Tongue (tissue), 2 donors: ENCODE measurements around the gene SLC25A45. TPM values are rescaled to one million over a fixed set of nuclear protein-coding genes. Genes with fewer than 3 reads are reported as not detected.

Source experiments
- DNase-seq: peaks from one replicate; pipeline ENCODE4 v3.0.0-alpha.2; 2015
- total RNA-seq: library from RNA; depleted of rRNA; stranded (reverse); fragments of >200 nt; gene quantifications from one replicate; pipeline ENCODE4 v1.2.3, GENCODE V29; 2014

SLC25A45 gene
- total RNA-seq, 1 donor from 2014 or later: 4.8 TPM

DNA sequence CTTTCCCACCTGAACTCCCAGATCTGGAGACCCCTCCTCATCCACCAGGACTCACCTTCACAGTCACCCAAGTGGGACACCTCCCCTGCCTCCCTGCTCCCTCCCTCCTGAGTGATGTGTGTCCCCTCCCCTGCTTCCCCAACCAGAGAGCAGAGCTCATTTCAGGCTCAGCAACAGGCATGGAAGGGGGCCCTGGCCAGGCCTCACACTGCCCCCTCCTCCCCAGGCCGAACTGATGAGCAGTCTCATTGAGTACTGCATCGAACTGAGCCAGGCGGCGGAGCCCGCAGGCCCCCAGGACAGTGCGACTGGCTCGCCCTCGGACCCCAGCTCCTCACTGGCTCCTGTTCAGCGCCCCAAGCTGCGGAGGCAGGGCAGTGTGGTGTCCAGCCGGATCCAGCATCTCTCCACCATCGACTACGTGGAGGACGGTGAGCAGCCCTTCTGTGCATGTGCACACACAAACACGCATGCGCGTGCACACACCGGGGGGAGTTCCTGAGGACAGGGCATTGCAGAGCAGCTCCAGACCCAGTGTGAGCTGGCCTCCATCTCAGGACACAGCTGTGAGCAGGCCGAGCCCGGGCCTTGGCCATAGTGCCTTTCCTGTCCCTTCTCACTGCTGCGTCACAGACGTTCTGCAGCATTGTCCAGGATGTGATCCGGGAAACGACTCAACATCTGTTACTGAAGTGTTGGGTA, 22.3 kb upstream of the SLC25A45 start:
- no peak for DNase-seq

DNA sequence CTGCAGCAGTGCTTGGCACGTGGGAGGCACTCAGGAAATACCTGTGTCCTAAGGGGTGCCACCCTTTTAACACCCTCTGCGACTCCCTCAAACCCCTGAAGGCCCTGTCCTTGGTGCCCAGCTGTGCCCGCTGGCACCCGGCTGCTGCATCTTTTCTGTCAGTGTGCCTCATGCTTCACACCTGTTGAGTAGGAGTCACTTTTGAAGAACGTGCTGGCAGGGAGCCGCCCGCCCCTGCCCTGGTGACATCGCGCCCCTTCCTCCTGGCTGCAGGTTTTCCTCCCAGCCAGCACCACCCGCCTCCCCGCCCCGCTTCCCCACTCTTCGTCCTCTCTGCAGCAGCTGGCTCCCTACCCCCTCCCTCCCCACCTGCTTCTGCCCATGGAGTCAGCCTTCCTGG, 21.8 kb upstream of the SLC25A45 start:
- DNase-seq: no peak

DNA sequence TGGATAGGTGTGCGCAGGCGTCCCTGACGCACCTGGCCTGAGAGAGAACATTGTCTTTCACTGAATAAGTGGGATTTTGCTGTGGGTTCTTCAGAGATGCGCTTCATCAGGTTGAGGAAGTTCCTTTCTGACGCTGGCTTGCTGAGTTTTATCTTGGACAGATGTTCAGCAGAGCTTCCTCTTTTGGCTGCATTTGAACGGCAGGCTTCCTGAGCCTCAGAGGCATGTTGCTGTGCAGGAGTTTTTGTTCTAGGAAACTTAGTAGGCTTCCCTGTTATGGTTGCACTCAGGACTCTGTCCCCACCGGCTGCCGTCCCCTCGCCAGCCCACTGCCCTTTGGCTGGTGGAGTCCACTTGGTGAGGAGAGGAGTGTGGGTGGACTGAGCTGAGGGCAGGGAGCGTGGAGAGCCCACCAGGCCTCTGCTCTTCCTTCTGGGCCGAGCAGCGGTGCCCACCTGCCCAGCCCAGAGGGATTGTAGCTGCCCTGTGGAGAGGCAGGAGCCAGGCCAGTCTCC, 21.2 kb upstream of the SLC25A45 start:
- no peak for DNase-seq

DNA sequence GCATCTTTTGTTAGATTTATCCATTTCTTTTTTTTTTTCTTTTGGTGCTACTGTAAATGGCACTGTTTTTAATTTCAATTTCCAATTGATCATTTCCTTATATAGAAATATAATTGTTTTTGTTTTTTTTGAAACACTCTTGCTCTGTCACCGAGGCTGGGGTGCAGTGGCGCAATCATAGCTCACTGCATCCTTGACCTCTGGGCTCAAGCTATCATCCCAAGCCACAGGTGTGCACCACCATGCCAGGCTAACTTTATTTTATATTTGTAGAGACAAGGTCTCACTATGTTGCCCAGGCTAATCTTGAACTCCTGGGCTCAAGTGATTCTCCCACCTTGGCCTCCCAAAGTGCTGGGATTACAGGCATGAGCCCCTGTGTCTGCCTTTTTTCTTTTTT, 20.3 kb upstream of the SLC25A45 start:
- no peak for DNase-seq

DNA sequence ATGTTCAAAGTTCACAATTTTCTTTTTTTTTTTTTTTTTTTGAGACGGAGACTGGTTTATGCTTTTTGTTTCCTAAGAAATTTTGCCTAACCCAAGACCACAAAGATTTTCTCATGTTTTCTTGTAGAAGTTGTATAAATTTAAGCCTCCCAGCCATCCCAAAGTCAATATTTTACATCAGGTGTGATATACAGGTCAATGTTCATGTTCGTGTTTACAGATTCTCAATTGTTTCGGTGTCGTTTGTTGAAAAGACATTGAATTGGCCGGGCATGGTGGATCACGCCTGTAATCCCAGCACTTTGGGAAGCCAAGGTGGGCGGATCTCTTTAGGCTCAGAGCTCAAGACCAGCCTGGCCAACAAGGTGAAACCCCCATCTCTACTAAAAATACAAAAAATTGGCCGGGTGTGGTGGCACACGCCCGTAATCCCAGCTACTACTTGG, 19.4 kb upstream of the SLC25A45 start:
- DNase-seq: no peak

DNA sequence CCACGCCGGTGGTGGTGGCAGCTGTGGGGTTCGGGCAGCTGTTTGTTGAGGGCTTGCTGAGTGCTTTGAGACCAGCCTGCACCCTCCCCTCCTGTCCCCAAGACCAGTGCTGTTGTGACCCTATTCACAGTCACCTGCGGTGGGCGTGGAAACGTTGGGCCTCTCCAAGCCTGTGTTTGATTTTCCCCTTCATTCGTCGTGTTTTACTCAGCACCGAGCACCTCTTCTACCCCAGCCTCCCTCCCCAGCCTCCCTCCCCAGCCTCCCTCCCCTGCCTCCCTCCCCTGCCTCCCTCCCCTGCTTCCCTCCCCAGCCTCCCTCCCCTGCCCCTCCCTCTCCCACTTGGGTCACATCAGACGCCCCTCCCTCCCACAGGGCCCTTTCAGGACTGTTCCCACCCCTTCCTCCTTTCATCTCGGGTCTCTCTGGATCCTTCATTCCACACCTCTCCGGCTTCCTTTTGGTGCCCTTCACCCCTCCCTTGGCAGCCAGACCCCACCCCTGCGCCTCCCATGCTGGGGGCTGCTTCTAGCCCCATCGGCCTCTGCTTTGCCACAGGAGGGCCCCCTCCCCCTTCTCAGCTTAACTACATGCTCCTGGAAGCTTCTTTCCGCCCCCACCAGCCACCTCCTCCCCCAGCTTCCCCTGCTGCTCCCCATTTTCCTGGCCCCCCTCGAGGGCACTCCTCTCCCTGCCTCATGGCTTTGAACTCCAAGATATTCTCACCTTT, 18.8 kb upstream of the SLC25A45 start:
- no peak for DNase-seq

DNA sequence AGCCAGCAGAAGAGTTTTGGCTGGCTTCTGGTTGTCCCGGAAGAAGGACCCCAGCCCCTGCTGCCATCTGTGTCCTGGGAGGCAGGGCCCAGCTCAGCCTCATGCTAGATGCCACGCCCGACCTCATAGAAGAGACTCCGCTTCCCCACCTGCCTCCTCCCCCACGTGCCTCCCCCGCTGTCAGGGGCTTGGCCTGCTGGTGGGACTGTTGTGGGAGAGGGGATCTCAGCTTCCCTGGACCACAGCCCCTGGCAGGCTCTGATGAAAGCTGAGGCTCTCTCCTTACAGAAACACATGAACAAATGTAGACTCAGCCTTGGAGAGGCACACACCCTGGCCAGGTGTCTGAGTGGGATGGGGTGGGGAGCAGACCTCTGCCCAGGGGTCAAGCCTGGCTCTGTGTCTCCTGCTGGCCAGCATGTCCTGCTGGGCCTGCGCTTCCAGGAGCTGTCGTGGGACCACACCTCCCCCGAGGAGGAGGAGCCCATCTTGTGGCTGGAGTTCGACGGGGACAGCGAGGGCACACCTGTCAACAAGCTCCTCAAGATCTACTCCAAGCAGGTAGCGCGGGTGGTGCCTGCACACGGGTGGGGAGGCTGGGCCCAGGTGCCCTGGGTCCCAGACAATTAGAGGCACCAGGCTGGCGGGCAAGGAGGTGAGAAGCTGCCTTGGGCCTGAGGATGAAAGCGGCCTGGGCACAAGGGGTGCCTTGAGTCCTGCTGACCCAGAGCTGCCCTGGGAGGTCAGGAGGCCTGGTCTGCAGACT, 18.0 kb upstream of the SLC25A45 start:
- DNase-seq: no peak

DNA sequence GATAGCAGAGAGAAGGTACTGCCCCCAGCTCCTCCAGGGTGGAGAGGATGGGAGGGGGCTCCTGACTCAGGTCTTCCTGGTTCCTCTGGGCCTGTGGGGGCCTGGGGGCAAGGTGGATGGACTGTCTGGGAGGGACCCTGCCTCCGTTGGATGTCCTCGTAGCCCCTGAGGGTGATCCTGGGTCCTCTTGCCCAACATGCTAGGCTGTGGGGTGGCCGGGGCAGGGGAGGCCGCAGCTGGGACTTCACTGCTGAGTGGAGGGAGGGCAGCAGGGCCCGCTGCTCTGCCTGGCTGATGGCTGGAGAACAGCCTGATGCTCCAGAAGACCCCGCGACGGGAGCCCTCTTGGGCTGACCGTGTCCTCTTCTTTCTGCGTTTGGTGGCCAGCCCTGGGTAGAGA, 17.4 kb upstream of the SLC25A45 start:
- no peak for DNase-seq

DNA sequence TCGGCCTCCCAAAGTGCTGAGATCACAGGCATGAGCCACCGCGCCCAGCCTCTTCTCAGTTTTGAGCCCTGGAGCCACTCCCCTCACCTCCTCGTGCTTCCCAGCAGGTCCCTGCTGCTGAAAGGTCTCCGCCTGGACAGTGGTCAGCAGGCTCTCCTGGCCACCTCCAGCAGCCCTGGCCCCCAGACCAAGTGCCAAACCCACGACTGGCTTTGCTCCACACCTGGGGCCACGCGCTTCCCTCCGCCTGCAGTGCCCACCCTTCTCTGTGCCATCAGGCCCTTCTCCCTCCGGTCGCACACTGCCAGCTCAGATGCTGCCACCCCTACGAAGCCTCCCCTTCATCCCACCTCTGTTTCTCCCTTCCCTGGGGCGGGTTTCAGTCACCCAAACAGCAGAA, 16.8 kb upstream of the SLC25A45 start:
- no peak for DNase-seq

DNA sequence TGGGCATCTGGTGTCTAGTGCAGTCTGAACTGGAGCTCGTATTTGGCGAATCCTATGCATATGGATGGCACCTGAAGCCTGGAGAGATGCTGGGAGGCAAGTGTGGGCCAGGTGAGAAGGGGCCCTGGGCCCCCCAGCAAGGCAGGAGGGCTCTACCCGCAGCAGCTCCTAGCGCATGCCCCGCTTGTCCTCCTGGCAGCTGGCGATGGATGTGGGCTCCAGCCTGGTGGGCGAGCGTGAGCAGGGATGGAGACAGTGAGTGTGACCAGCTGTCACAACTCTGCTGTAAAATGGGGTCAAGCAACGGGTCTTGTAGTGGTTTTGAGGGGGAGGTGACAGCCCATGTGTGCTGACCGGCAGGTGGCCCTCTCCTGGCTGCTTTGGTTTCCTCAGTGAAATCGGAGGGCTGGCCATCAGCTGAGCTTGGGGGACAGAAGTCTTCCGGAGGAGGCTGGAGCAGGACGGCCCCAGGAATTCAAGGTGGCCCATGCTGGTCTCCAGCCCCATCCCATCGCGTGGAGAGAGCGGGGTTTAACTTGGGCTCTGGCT, 16.0 kb upstream of the SLC25A45 start:
- DNase-seq: no peak

DNA sequence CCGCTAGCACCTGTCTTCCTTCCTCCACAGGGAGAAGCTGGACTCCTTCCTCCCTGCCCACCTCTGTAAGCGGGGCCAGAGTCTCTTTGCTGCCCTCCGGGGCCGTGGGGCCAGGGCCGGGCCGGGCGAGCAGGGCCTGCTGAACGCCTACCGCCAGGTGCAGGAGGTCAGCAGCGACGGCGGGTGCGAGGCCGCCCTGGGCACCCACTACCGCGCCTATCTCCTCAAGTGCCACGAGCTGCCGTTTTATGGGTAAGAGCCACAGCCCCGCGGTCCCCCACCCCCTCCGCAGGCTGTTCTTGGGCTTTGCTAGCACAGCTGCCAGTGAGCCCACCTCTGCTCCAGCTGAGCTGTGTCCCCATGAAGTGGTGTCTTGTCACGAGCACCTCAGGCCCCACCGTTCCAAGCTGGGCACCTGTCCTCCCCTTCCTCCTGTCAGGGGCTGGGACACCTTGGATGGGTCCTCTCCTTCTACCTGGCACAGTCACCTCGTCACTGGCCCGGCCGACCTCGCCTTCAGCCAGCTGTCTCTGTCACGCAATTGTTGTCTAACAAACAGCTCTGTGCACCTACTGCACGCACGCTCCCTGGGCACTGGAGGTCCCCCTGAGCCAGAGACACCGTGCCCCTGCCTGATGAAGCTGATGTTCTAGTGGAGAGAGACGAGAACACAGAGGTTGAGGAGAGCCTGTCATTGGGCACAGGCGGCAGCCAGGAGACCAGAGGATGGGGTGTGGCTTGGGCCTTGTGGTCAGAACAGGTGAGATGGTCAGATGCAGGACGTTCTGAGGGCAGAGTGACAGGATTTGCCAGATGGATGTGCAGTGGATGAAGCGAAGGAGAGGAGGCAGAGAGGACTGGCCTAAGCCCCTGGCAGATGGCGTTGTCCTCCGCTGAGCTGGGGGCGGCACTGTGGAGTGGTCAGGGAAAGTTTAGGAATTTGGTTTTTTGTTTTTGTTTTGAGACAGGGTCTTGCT, 14.6 kb upstream of the SLC25A45 start:
- no peak for DNase-seq

DNA sequence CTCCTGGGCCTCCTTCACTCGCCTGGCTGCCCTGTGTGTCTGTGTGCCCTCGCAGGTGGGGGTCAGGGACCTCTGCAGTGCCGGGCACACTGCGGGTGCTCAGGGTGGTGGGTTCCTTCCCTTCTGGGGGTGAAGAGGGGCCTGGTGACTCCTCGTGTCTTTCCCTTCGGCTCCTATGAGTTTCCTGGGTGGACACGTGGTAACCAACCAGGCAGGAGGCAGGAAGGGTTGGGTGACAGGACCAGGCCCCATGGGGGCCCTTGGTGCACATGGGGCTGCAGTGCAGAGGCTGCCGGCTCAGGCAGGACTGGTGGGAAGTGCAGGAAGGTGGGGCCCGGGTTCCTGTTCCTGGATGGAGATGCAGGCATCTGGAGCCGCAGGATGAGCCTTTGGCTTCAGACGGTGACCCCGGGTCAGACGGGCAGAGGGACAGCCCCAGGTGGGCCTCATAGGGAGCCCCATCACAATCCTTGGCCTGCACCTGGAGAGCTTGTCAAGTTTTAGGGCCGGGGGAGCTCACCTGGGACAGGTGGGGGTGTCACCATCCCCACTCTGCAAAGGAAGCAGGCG, 13.6 kb upstream of the SLC25A45 start:
- no peak for DNase-seq

DNA sequence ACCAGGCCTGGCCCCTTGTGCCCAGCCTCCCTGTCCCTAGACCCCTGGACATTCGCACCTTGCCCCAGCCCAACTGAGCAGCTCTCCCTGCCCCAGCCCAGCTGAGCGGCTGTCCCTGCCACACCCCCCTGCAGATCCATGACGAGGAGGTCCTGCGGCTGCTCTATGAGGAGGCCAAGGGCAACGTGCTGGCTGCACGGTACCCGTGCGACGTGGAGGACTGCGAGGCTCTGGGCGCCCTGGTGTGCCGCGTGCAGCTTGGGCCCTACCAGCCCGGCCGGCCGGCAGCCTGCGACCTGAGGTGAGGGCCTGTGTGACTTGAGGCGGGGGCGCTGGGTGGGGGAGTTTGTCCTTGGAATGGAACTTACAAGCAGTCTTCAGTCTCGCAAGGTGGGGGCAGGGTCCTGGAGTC, 11.7 kb upstream of the SLC25A45 start:
- DNase-seq: no peak

DNA sequence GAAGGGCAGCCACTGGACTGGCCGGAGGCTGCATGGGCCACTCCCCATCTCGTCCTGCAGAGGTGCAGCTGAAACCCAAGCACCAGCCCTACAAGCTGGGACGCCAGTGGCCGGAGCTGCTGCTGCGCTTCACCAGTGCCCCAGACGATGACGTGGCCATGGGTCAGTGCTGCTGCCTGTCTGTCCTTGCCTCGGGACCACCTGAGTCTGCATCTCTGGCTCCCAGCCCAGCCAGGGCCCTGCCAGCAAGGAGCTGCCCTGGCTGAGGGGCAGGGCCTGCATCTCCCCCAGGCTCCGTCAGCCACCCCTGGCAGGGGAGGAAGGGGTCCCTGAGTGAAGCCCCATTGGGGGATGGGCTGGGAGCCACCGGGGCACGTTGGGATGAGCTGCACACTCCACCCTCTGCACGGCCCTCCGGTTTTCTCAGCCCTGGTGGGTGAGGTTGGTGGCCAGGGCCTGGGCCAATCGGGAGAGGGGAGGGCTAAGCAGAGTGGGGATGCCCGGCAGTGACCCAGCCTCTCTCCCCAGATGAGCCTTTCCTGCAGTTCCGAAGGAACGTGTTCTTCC, 11.2 kb upstream of the SLC25A45 start:
- DNase-seq: no peak

DNA sequence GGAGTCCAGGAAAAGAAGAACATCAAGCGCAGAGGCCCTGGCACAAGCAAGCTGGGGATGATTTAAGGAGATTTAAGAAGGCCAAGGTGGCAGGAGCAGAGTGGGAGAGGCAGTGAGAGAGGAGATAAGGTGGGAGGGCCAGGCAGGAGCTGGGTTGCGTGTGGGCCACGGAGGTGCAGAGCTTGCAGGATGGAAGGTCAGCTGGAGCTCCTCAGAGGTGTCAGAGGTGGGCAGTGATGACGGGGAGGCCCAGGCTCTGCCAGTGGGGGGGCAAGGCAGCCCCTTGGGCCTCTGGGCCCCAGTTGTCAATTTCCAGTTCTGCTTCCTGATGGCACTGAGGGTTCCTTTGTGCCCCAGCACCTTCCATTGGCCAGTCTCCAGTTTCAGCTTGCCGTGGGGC, 10.5 kb upstream of the SLC25A45 start:
- DNase-seq: no peak

DNA sequence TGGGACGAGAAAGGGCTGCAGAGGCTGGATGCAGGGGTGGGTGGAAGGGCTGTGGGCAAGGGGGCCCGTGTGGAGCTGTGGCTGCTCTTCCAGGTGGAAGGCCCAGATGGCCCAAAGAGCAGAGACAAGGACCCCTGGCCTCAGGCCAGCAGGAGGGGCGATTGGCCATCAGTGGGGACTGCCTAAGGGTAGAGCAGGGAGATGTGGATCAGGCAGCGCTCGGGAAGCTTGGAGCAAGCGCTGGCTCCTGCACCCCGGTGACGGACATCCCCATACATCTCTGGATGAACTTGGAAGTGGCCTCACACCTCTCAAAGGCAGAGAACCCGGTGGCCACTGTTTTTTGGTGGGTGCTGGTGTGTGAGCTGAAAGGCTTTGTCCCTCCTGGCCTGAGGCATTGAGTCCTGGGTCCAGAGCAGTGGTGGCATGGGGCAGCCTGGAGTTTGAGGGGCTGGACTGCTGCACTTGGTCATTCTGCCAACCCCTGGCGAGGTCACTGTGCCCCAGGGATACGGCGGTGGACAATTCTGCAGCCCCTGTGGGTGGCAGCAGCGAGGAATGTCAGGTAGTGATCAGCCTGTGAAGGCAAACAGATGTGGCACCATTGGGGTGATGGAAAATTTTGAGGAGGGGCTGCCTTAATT, 9.9 kb upstream of the SLC25A45 start:
- no peak for DNase-seq

DNA sequence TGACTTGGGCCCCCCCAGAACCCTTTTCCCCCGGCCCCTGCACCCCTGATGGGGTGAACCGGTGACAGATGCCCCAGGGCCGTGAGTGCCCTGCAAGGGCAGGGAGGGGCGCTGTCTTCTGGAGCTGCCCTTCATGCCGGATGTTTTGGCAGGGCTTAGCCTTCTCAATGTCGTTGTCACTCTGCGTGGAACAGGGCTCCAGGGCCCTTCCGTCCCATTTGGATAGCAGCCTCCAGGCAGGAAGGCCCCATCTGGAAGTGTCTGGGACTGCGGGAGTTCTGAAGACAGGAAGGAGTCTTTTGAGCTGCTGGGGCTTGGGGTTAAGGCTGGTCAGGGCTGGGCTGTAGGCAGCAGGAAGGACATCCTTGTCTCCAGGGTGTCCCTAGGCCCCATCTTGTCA, 8.6 kb upstream of the SLC25A45 start:
- no peak for DNase-seq

DNA sequence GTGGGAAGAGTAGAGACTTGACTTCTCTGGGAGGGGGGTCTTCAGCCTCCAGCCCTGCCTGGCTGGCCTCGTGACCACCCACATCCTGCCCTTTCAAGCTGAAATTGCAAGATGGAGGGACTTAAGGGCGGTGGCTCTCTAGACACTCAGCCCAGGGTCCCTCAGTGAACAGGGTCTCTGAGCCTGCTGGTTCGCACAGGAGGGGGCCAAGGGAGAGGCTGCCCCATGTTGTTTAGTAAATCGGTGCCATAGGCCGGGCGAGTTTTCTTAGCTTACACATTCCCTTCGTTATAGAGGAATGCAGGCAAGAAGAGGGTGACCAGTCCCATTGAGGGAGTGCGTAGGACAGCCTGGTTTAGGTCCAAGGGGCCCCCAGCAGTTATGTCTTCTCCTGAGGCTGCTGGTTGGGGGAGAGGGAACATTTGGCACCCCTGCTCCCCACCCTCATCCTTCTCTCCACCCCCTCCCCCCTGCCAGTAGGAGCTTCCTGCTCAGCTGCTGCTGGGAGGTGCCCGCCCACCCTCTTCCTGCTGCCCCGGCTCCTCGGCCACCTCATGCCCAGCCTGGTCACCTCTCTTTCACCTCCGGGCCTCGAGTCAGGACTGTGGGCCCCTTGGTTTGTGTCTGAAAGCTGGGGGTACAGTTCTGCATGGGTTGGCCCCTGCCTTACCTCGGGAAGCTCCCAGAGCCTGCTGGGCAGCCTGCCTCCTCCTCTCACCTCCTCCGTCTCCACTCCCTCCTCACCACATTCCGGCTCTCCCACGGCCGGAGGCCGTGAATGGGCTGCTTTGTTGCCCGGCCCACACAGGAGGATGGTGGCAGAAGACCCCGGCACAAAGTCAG, 7.9 kb upstream of the SLC25A45 start:
- no peak for DNase-seq

DNA sequence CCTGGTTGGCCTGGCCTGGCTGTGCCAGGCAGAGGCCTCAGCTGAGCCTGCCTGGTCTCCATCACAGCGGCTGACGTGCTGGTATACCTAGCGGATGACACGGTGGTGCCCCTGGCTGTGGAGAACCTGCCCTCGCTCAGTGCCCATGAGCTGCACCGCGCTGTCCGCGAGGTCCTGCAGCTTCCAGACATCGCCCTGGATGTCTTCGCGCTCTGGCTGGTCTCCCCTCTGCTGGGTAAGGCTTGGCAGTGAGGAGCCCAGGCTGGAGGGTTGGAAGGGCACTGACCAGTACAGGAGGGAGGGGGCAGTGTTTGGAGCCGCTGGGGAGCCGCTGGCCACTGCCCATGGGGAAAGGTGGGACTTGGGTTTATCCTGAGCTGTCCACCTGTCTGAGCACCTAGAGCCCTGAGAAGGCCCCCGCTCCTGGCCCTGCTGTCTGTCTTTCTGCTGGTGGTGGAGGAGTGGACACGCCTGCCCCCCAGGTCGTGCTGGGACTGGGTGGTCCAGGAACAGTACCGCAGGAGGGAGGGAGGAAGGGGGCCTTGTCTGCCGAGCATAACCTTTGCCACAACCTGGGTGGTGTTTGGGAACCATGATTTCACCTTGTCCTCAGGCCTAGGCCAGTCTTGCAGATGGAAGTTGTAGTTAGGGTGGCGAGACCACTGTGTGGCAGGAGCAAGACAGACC, 7.0 kb upstream of the SLC25A45 start:
- no peak for DNase-seq
